ENCODE results near the gene NOL6. TPM values are rescaled to one million over a fixed set of nuclear protein-coding genes. Genes with fewer than 3 reads are reported as not detected.

Gene NOL6
- total and polyA plus RNA-seq, 4 experiments from 2014 or later: 11.7 to 41.1 (median 33.6) TPM

DNA sequence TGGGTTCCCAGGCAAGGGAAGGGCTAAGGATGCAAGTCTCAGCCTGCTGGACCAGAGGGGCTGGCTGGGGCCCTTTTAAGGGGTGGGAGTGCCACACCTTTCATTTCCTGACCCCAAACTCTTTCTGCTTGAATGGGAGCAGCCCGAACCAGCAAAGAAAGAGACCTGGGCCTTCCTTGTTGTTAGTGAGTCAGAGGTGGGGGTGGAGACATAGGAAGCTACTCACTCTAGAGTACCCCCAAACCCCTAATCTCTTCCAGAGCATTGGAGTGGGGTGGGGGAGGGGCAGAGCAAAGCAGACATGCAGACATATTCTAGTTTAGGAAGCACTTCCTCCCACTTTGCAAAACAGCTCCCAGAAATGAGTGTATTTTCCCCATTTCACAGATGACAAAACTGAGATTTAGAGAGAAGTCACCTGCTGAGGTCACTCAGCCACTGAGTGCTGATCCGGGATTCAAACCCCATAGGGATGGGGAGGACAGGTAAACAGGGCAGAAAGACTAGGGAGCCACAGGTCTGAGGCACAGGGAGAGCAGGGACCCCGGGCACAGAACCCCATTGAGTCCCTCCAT lies 20.4 kb downstream of the NOL6 start:
- ChIA-PET CTCF (ENCODE audit: partially characterized antibody) (interaction anchor here (0.6 to 16.3 kb wide), 15 partner anchors 10 to 174 kb away, joined by 3 to 562 read pairs (median 8); partner anchors contain the start of genes AQP7, NFX1 and NOL6), POLR2A (ENCODE audit: partially characterized antibody) (interaction anchor here (1.0 to 19.7 kb wide), 7 partner anchors 5 to 49 kb away, joined by 4 to 299 read pairs (median 27); partner anchors contain the start of genes AQP3, AQP7 and NOL6)
- Mint-ChIP-seq H3K9me3 (no peaks in the 10 kb centered on the region), H3K27ac (peak overlapping the region; percentile 57 to 88 (median 86)), H3K36me3 (peaks cover 0 to 3% of the 10 kb centered on the region in 2 donors), H3K27me3 (no peaks in the 10 kb centered on the region), H3K4me3 (peak overlapping the region in 7 of 8 donors; percentile 8 to 65 (median 32)), H3K4me1 (peaks cover 41 to 70% (median 56%) of the 10 kb centered on the region in 4 donors)
- no peaks in the 10 kb centered on the region for H3K27me3 ChIP-seq (ENCODE audit: insufficient read depth, low read length)
- intact Hi-C loops (cut with micrococcal nuclease): loop anchor here (10.0 kb wide), 1 partner anchor 61 kb away; no protein-coding TSS in a partner anchor
- H3K36me3 ChIP-seq (ENCODE audit: insufficient read depth, low read length): no peaks in the 10 kb centered on the region
- H3K4me1 ChIP-seq (ENCODE audit: insufficient read depth, low read length): peaks cover 68% of the 10 kb centered on the region
- peak overlapping the region; percentile 36 for H3K27ac ChIP-seq (ENCODE audit: low read depth, low read length)
- H3K4me3 ChIP-seq (ENCODE audit: low read length in 2 of 2): no peak overlapping the region
- peak in 1 of 5 donors; percentile 37 for DNase-seq
- H3K9me3 ChIP-seq (ENCODE audit: control insufficient read depth in 1 of 2, low read length in 2 of 2): no peaks in the 10 kb centered on the region

- H3K27me3 ChIP-seq (ENCODE audit: insufficient read depth, low read length): no peaks in the 10 kb centered on the region
- peak overlapping the region in 7 of 8 donors; percentile 3 to 65 (median 32) for H3K4me3 Mint-ChIP-seq
- H3K4me1 ChIP-seq (ENCODE audit: insufficient read depth, low read length): peaks cover 69% of the 10 kb centered on the region
- peaks cover 0 to 3% of the 10 kb centered on the region in 2 donors for H3K36me3 Mint-ChIP-seq
- no peaks in the 10 kb centered on the region for H3K9me3 Mint-ChIP-seq
- no peaks in the 10 kb centered on the region for H3K9me3 ChIP-seq (ENCODE audit: control insufficient read depth in 1 of 2, low read length in 2 of 2)
- no peaks in the 10 kb centered on the region for H3K27me3 Mint-ChIP-seq
- ChIA-PET POLR2A (ENCODE audit: partially characterized antibody) (interaction anchor here (1.0 to 19.7 kb wide), 7 partner anchors 6 to 49 kb away, joined by 4 to 299 read pairs (median 27); partner anchors contain the start of genes AQP3, AQP7 and NOL6), CTCF (ENCODE audit: partially characterized antibody) (interaction anchor here (0.6 to 16.3 kb wide), 15 partner anchors 9 to 174 kb away, joined by 3 to 562 read pairs (median 8); partner anchors contain the start of genes AQP7, NFX1 and NOL6)
- no peak overlapping the region for H3K4me3 ChIP-seq (ENCODE audit: low read length in 2 of 2)
- peaks cover 43 to 70% (median 57%) of the 10 kb centered on the region in 4 donors for H3K4me1 Mint-ChIP-seq
- peak overlapping the region; percentile 36 for H3K27ac ChIP-seq (ENCODE audit: low read depth, low read length)
- H3K36me3 ChIP-seq (ENCODE audit: insufficient read depth, low read length): no peaks in the 10 kb centered on the region
- DNase-seq: peak; percentile 24 to 50 (median 40)
- intact Hi-C loops (cut with micrococcal nuclease): loop anchor here (10.0 kb wide), 1 partner anchor 62 kb away; no protein-coding TSS in a partner anchor
- H3K27ac Mint-ChIP-seq: peak overlapping the region; percentile 55 to 87 (median 83)
Measured at GRCh38 chr9:33452828-33453271, 20.9 kb downstream of the NOL6 start.

DNA sequence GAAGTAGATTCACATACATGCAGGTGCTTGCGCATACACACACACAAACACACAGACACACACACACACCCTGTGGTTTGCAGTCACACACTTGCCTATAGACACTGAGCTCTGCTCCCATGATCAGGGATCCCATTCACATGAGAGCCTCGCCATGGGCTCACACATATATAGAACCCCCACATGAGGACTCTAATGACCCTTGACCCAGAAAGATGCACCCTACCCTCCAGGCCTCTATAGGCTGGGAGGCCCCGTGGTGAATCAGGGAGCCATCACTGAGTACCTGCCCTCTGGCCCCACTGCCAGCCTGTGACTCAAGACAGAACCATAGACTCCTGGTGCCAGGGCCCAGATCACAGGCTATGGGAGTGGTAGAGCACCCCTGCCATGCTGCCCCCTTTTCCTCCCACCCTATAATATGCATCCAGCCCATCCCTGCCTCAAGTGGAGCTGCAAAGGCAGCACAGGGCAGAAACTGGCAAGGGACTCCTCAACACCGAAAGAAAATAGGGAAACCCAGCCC lies 23.0 kb downstream of the NOL6 start:
- Mint-ChIP-seq H3K27ac (peak overlapping the region in 4 of 7 donors; percentile 41 to 75 (median 49)), H3K27me3 (no peaks in the 10 kb centered on the region), H3K4me1 (peaks cover 38 to 69% (median 55%) of the 10 kb centered on the region in 4 donors), H3K36me3 (peaks cover 5 to 19% of the 10 kb centered on the region in 2 donors), H3K9me3 (no peaks in the 10 kb centered on the region), H3K4me3 (peak overlapping the region in 2 of 8 donors; percentile 38 to 49)
- Histone ChIP-seq H3K9me3 (ENCODE audit: control insufficient read depth in 1 of 2, low read length in 2 of 2) (no peaks in the 10 kb centered on the region), H3K36me3 (ENCODE audit: insufficient read depth, low read length) (no peaks in the 10 kb centered on the region), H3K4me1 (ENCODE audit: insufficient read depth, low read length) (peaks cover 62% of the 10 kb centered on the region), H3K4me3 (ENCODE audit: low read length in 2 of 2) (no peak overlapping the region), H3K27me3 (ENCODE audit: insufficient read depth, low read length) (no peaks in the 10 kb centered on the region), H3K27ac (ENCODE audit: low read depth, low read length) (no peak overlapping the region)
- DNase-seq: peak in 1 of 5 donors; percentile 26
- POLR2A ChIA-PET (ENCODE audit: partially characterized antibody): interaction anchor here (4.2 to 19.7 kb wide), 4 partner anchors 5 to 47 kb away, joined by 27 to 299 read pairs (median 191); partner anchors contain the start of genes AQP3 and AQP7
- intact Hi-C loops (cut with micrococcal nuclease): loop anchor here (10.0 kb wide), 1 partner anchor 64 kb away; no protein-coding TSS in a partner anchor
- CTCF ChIA-PET (ENCODE audit: partially characterized antibody): interaction anchor here (0.7 to 16.3 kb wide), 6 partner anchors 19 to 76 kb away, joined by 3 to 562 read pairs (median 68); partner anchors contain the start of genes AQP7 and NOL6

DNA sequence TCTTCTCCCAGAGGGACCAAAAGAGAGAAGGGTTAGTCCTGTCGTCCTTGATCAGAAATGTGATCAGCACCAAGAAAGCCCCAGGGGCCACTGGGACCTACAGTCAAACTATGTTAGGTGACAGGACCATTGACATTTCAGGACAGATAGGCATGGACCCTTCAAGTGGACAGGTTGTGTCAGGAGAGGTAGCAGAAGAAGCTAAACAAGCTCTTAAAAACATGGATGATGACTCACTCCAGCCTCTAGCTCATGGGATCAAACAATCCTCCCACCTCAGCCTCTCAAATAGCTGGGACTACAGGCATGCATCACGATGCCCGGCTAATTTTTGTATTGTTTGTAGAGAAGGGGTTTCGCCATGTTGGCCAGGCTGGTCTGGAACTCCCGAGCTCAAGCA lies 24.0 kb downstream of the NOL6 start:
- H3K4me3 Mint-ChIP-seq: peak overlapping the region in 2 of 8 donors; percentile 12 to 15
- Histone ChIP-seq H3K27ac (ENCODE audit: low read depth, low read length) (no peak overlapping the region), H3K36me3 (ENCODE audit: insufficient read depth, low read length) (no peaks in the 10 kb centered on the region), H3K27me3 (ENCODE audit: insufficient read depth, low read length) (no peaks in the 10 kb centered on the region), H3K4me1 (ENCODE audit: insufficient read depth, low read length) (peaks cover 65% of the 10 kb centered on the region), H3K9me3 (ENCODE audit: control insufficient read depth in 1 of 2, low read length in 2 of 2) (no peaks in the 10 kb centered on the region), H3K4me3 (ENCODE audit: low read length in 2 of 2) (no peak overlapping the region)
- peak overlapping the region in 2 of 7 donors; percentile 23 to 70 for H3K27ac Mint-ChIP-seq
- peak in 1 of 5 donors; percentile 12 for DNase-seq
- POLR2A ChIA-PET (ENCODE audit: partially characterized antibody): interaction anchor here (4.8 to 19.7 kb wide), 4 partner anchors 4 to 34 kb away, joined by 59 to 299 read pairs (median 259); partner anchors contain the start of genes AQP3 and NOL6
- peaks cover 11 to 26% of the 10 kb centered on the region in 2 donors for H3K36me3 Mint-ChIP-seq
- CTCF ChIA-PET (ENCODE audit: partially characterized antibody): interaction anchor here (1.1 to 16.3 kb wide), 6 partner anchors 12 to 75 kb away, joined by 3 to 562 read pairs (median 68); partner anchors contain the start of genes AQP7 and NOL6
- no peaks in the 10 kb centered on the region for H3K27me3 Mint-ChIP-seq
- intact Hi-C loops (cut with micrococcal nuclease): loop anchor here (5.0 to 10.0 kb wide), 2 partner anchors 65 to 157 kb away; partner anchors contain the start of gene NFX1
- peaks cover 43 to 74% (median 61%) of the 10 kb centered on the region in 4 donors for H3K4me1 Mint-ChIP-seq
- no peaks in the 10 kb centered on the region for H3K9me3 Mint-ChIP-seq

DNA sequence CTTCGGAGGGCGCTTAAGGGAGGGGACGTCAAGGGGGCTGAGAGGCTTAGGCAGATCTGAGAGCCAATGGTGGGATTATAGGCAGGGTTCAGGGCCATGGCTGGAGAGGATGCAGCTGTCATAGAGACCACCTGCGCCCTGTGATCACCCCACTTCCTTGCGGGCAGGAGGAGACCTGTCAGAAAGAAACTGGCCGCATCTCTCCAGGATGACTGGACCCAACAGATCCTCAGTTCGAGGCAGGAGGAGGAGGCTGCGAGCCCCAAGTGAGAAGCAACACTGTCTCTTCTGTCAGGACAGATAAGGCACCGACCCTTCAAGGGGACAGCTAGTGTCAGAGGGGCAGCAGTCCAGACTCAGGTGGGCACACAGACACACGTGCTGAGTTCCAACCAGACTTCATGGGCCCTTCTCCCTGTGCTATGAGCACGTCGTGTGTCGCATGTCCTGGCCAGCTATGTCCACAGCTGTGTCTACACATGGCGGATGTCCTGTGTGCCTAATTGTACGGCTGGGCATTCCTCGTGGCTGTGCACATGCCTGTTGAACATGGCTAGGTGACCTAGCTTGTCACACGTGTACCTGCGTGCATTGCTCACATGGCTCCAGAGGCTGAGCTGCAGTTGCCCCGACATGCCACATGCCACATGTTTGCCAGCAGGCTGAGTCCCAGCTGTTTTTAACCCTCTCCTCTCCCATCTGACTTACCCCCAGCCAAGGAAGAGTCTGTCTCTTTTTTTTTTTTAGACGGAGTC lies 25.7 kb downstream of the NOL6 start:
- H3K27ac ChIP-seq (ENCODE audit: low read depth, low read length): peak overlapping the region; percentile 75
- H3K36me3 Mint-ChIP-seq: peaks cover 22 to 36% of the 10 kb centered on the region in 2 donors
- peaks cover 65% of the 10 kb centered on the region for H3K4me1 ChIP-seq (ENCODE audit: insufficient read depth, low read length)
- H3K27me3 ChIP-seq (ENCODE audit: insufficient read depth, low read length): no peaks in the 10 kb centered on the region
- intact Hi-C loops (cut with micrococcal nuclease): loop anchor here (1.0 to 5.0 kb wide), 3 partner anchors 18 to 156 kb away; partner anchors contain the start of gene NFX1
- CTCF ChIA-PET (ENCODE audit: partially characterized antibody): interaction anchor here (0.5 to 16.3 kb wide), 14 partner anchors 8 to 201 kb away, joined by 3 to 562 read pairs (median 4); partner anchors contain the start of gene NOL6
- H3K27me3 Mint-ChIP-seq: no peaks in the 10 kb centered on the region
- peak overlapping the region; percentile 94 to 98 (median 95) for H3K27ac Mint-ChIP-seq
- H3K9me3 ChIP-seq (ENCODE audit: control insufficient read depth in 1 of 2, low read length in 2 of 2): no peaks in the 10 kb centered on the region
- no peaks in the 10 kb centered on the region for H3K9me3 Mint-ChIP-seq
- POLR2A ChIA-PET (ENCODE audit: partially characterized antibody): interaction anchor here (0.7 to 17.8 kb wide), 15 partner anchors 9 to 281 kb away, joined by 3 to 299 read pairs (median 9); partner anchors contain the start of genes B4GALT1, BAG1, NFX1 and NOL6
- peak overlapping the region; percentile 92 to 98 (median 93) for H3K4me3 Mint-ChIP-seq
- H3K4me1 Mint-ChIP-seq: peaks cover 37 to 74% (median 56%) of the 10 kb centered on the region in 4 donors
- peaks cover 12% of the 10 kb centered on the region for H3K36me3 ChIP-seq (ENCODE audit: insufficient read depth, low read length)
- H3K4me3 ChIP-seq (ENCODE audit: low read length in 2 of 2): peak overlapping the region; percentile 42 to 73
- peak in 1 of 5 donors; percentile 38 for DNase-seq
